GM12878 (cell line): ENCODE results near the gene EHHADH. TPM values are rescaled to one million over a fixed set of nuclear protein-coding genes. Genes with fewer than 3 reads are reported as not detected.

ENCODE experiments used
- ATAC-seq: fragments of 200-7000 bp; cut with Tn5 transposase; 3 replicates; pipeline ENCODE4 v1.9.1; 2020; ENCODE audit warnings: mild to moderate bottlenecking, moderate library complexity
- BruUV-seq: library from RNA; stranded (reverse); fragments of 400-500 nt; replicated peaks from 2 replicates; lab custom pipeline; 2021; lab: Mats Ljungman, UMichigan
- CTCF ChIA-PET: fragments of 300-600 bp; sonication (Branson Sonifier 250); formaldehyde crosslinking; extraction: SDS; loops from one replicate; lab custom pipeline; 2021; ENCODE audit warnings: inconsistent platforms; lab: Yijun Ruan, JAX
- POLR2A ChIA-PET: fragments of 350-600 bp; formaldehyde crosslinking; extraction: SDS; loops from one replicate; lab custom pipeline; 2021; ENCODE audit warnings: inconsistent platforms; lab: Charles Lee
- RAD21 ChIA-PET: fragments of 300-600 bp; sonication (Branson Sonifier 250); formaldehyde crosslinking; loops from one replicate; lab custom pipeline; 2023; ENCODE audit warnings: antibody characterized with exemption; ENCODE audit not compliant: unreplicated experiment; lab: Charles Lee
- SMC1A ChIA-PET: fragments of 300-600 bp; sonication (Branson Sonifier 250); formaldehyde crosslinking; loops from one replicate; lab custom pipeline; 2023; ENCODE audit not compliant: unreplicated experiment, uncharacterized antibody; lab: Charles Lee
- DNase-seq: peaks from one replicate; pipeline ENCODE4 v3.0.0-alpha.2; 2011; ENCODE audit warnings: low read depth, low spot score
- FAIRE-seq: peaks from 3 replicates; lab custom pipeline; 2011; peaks lifted over from hg19 to GRCh38; lab: Jason Lieb, UNC
- H2AFZ ChIP-seq: 2 replicates; pipeline ENCODE4 v1.6.0; 2011; ENCODE audit warnings: low read depth, low read length, control low read depth; ENCODE audit not compliant: control insufficient read depth
- H3K27ac ChIP-seq: 2 replicates; pipeline ENCODE4 v1.5.1; 2011; ENCODE audit warnings: control low read depth; ENCODE audit not compliant: control insufficient read depth, insufficient read depth
- H3K27me3 ChIP-seq, 2 experiments: replicated peaks in 1 of 2; 2 replicates each; pipeline versions ENCODE4 v1.6.0 to v1.6.1; 2011; ENCODE audit warnings: low read length in 1 of 2; ENCODE audit not compliant: control insufficient read depth in 2 of 2, insufficient read depth in 2 of 2
- H3K36me3 ChIP-seq, 2 experiments: 2 replicates each; pipeline ENCODE4 v1.5.1; 2011; ENCODE audit warnings: low read length in 1 of 2; ENCODE audit not compliant: control insufficient read depth in 2 of 2, insufficient read depth in 2 of 2
- H3K4me1 ChIP-seq: 2 replicates; pipeline ENCODE4 v1.6.1; 2011; ENCODE audit warnings: mild to moderate bottlenecking, low read length, moderate library complexity, mixed read lengths; ENCODE audit not compliant: control insufficient read depth, insufficient read depth
- H3K4me2 ChIP-seq: 2 replicates; pipeline ENCODE4 v1.6.0; 2011; ENCODE audit warnings: control low read depth; ENCODE audit not compliant: control insufficient read depth, insufficient read depth
- H3K4me3 ChIP-seq: fragments of 200-600 bp; sonication (generic); 2 replicates; pipeline ENCODE4 v1.5.1; 2016
- H3K79me2 ChIP-seq: 2 replicates; pipeline ENCODE4 v1.6.0; 2011; ENCODE audit warnings: low read length; ENCODE audit not compliant: control insufficient read depth, insufficient read depth
- H3K9ac ChIP-seq: 2 replicates; pipeline ENCODE4 v1.8.0; 2011; ENCODE audit warnings: low read length, control low read depth, mixed read lengths; ENCODE audit not compliant: control insufficient read depth, insufficient read depth
- H3K9me3 ChIP-seq: replicated peaks from 3 replicates; pipeline ENCODE4 v1.5.1; 2011; ENCODE audit warnings: mild to moderate bottlenecking, low read length; ENCODE audit not compliant: control insufficient read depth, insufficient read depth
- H4K20me1 ChIP-seq: 2 replicates; pipeline ENCODE4 v1.6.0; 2011; ENCODE audit not compliant: control insufficient read depth, insufficient read depth
- ASH2L ChIP-seq: fragments of 300-600, 200-600 bp; sonication (generic); IDR thresholded peaks from 2 replicates; pipeline ENCODE4 v1.6.1; 2017; ENCODE audit warnings: low read depth, mild to moderate bottlenecking, borderline replicate concordance
- KAT2A ChIP-seq: conservative IDR thresholded peaks from 2 replicates; pipeline ENCODE4 v1.6.1; 2011; ENCODE audit warnings: low read depth, low read length; ENCODE audit not compliant: control insufficient read depth
- MEF2B ChIP-seq: fragments of 450-650 bp; IDR thresholded peaks from 2 replicates; pipeline ENCODE4 v1.6.1; 2018; ENCODE audit warnings: mild to moderate bottlenecking, moderate library complexity; ENCODE audit not compliant: partially characterized antibody, poor library complexity, severe bottlenecking
- SMARCA5 ChIP-seq: fragments of 450-650 bp; IDR thresholded peaks from 2 replicates; pipeline ENCODE4 v1.6.1; 2017; ENCODE audit warnings: mild to moderate bottlenecking
- WRNIP1 ChIP-seq: IDR thresholded peaks from 2 replicates; pipeline ENCODE4 v1.6.1; 2011; ENCODE audit warnings: low read depth, low read length, improper control_type of control experiment, borderline replicate concordance
- WGBS: methylation state at CpG from one replicate; pipeline ENCODE4 v1.1.6; 2016; ENCODE audit warnings: low lambda C conversion rate; ENCODE audit not compliant: insufficient replicate concordance, insufficient coverage; ENCODE audit errors: missing lambda C conversion rate; 5-methylcytosine and 5-hydroxymethylcytosine counted together
- in situ Hi-C: fragments of 300-500 bp; cut with MboI; formaldehyde crosslinking; loops from 9 replicates; pipeline ENCODE4 v1.14.3; 2018; ENCODE audit warnings: mixed read lengths
- intact Hi-C: fragments of 100-400 bp; cut with micrococcal nuclease; formaldehyde crosslinking; loops from one replicate; pipeline ENCODE4 v1.14.2; 2022; ENCODE audit not compliant: unreplicated experiment
- polyA plus RNA-seq, 11 experiments: library from polyadenylated mRNA; depleted of rRNA in 4 of 11; unstranded in 6 of 11; stranded (reverse) in 5 of 11; fragments of >200 nt; fragmentation: Nextera tagmentation in 4 of 11; fragmentation: Illumina TruSeq in 1 of 11; extraction: Ambion mirVana in 4 of 11; extraction: Trizol in 1 of 11; gene quantifications; 1 replicate in 1 of 11; 2 replicates in 10 of 11; pipeline versions ENCODE4 v1.2.1 to v1.2.3, GENCODE V29; 2011 to 2016; ENCODE audit warnings: inconsistent platforms in 2 of 11, missing spikeins in 2 of 11, low read depth in 1 of 11
- total RNA-seq, 4 experiments: library from RNA; depleted of rRNA in 3 of 4; stranded (reverse); fragments of >200 nt in 3 of 4; fragmentation: Illumina TruSeq in 1 of 4; extraction: Trizol in 1 of 4; gene quantifications; 2 replicates each; pipeline versions ENCODE4 v1.2.1 to v1.2.3, GENCODE V29; 2013 to 2021
- TF ChIP-seq, protein P1 (sequence below): fragments of 450-650 bp; IDR thresholded peaks from 2 replicates; pipeline ENCODE4 v1.6.1; 2018; ENCODE audit warnings: mild to moderate bottlenecking, low read depth, moderate library complexity; ENCODE audit not compliant: partially characterized antibody
- TF ChIP-seq, protein P2 (sequence below): fragments of 450-650 bp; IDR thresholded peaks from 2 replicates; pipeline ENCODE4 v1.6.1; 2017; ENCODE audit warnings: low read depth, mild to moderate bottlenecking, moderate library complexity
- TF ChIP-seq, protein P3 (sequence below): fragments of 150-350 bp; IDR thresholded peaks from 2 replicates; pipeline ENCODE4 v1.6.1; 2016; ENCODE audit warnings: low read depth, low read length
- TF ChIP-seq, protein P4 (sequence below), 3 experiments: IDR thresholded peaks in 2 of 3; conservative IDR thresholded peaks in 1 of 3; 2 replicates each; pipeline ENCODE4 v1.5.1; 2011; ENCODE audit warnings: low read depth in 3 of 3, low read length in 3 of 3, mild to moderate bottlenecking in 3 of 3, control low read depth in 2 of 3, moderate library complexity in 2 of 3, inconsistent platforms in 1 of 3, mixed read lengths in 1 of 3; ENCODE audit not compliant: control insufficient read depth in 2 of 3, insufficient read depth in 1 of 3; ENCODE audit errors: extremely low read depth in 1 of 3

EHHADH gene
- total and polyA plus RNA-seq, 10 of the 15 experiments (the other 5 are each of a cell fraction or from before 2014, with no cell fraction given) = 0.96 to 8.4 (median 5.3) TPM

DNA sequence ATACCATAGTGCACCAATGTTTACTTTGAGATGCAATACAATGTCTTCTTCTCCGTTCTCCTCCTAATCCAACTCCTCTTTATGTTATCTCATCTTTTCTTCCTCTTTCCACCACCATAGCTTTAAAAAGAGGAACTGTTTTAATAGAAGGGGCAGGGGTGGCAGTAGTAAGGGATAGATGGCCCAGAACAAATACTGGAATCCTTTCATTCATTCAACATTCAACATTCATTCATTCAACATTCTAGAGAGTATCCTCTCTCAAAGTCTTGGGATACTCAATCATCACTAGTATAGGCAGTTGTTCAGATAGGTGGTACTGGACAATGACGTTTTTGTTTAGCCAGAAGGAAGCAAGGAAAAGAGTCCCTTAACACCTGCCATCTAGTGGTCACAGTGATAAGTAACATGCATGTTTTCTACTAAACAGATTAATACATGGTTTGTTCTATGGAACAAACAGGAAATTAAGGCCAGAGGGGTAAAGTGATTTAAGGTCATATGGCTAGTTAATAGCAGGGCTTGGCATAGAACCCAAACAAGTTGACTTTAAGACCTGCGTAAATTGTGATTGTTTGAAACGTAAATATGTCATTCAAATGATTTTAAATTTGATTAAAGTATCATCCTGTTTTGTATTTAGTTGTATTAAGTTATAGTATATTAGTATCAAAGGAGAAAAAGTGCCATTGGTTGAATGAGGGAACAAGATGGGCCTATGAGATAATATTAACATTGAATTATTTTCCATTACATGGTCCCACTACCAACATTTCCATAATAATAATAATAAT is 26.9 kb upstream of the EHHADH start (continued):
- TF ChIP-seq SMARCA5 (no peak), MEF2B (no peak), WRNIP1 (no peak), ASH2L (no peak), KAT2A (no peak)

DNA sequence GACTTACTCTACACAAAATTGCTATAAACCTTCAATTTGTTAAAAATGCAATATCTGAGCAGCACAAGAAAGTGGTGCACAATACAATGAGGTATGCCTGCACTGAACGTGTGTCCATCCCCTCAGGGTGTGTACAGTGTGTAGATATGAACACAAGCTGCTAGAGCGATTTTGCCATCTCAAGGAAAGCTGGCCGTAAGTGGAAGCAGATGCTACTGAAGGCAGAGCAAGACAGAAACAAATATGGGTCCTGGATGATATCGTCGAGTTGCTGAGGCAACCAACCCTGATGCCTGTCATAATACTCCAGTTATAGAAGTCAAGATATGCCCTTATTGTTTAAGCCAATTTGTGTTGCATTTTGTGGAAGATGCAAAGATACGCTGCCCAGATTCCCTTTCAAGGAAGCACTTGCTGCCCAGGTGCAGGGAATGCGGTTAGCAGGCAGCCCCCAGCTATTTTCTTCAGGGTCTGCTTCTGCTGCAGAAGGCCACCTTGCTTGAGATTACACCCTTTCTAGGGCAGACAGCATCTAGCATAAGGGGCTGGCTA is 25.8 kb upstream of the EHHADH start:
- in situ Hi-C loops = no loop called here
- intact Hi-C loops = no loop called here
- no peaks in the 10 kb centered on the region for H3K4me1 ChIP-seq
- CTCF ChIA-PET = interaction anchor here (0.8 to 5.4 kb wide), 15 partner anchors 9 to 405 kb away, joined by 3 to 42 read pairs (median 4); partner anchors contain the start of gene EHHADH
- H3K27me3 ChIP-seq = no peaks in the 10 kb centered on the region
- RAD21 ChIA-PET = interaction anchor here (2.2 kb wide), 1 partner anchor 28 kb away, joined by 11 read pairs; no protein-coding TSS in a partner anchor
- no peak overlapping the region for H3K4me3 ChIP-seq
- POLR2A ChIA-PET = no interaction called here
- no TSS peak for BruUV-seq
- H2AFZ ChIP-seq = no peak overlapping the region
- peaks cover 8% of the 10 kb centered on the region for H3K79me2 ChIP-seq
- no peaks in the 10 kb centered on the region for H3K36me3 ChIP-seq
- H3K4me2 ChIP-seq = no peak overlapping the region
- 70% methylated on average over 7 of the region's 7 CpGs for WGBS
- no peak for ATAC-seq
- SMC1A ChIA-PET = interaction anchor here (0.8 to 3.9 kb wide), 6 partner anchors 9 to 404 kb away, joined by 3 to 29 read pairs (median 3); no protein-coding TSS in a partner anchor
- no peak for FAIRE-seq
- no peak overlapping the region for H3K9ac ChIP-seq
- no peak for DNase-seq
- H3K9me3 ChIP-seq = no peaks in the 10 kb centered on the region
- no peak overlapping the region for H3K27ac ChIP-seq
- no peaks in the 10 kb centered on the region for H4K20me1 ChIP-seq
- TF ChIP-seq, protein P1, sequence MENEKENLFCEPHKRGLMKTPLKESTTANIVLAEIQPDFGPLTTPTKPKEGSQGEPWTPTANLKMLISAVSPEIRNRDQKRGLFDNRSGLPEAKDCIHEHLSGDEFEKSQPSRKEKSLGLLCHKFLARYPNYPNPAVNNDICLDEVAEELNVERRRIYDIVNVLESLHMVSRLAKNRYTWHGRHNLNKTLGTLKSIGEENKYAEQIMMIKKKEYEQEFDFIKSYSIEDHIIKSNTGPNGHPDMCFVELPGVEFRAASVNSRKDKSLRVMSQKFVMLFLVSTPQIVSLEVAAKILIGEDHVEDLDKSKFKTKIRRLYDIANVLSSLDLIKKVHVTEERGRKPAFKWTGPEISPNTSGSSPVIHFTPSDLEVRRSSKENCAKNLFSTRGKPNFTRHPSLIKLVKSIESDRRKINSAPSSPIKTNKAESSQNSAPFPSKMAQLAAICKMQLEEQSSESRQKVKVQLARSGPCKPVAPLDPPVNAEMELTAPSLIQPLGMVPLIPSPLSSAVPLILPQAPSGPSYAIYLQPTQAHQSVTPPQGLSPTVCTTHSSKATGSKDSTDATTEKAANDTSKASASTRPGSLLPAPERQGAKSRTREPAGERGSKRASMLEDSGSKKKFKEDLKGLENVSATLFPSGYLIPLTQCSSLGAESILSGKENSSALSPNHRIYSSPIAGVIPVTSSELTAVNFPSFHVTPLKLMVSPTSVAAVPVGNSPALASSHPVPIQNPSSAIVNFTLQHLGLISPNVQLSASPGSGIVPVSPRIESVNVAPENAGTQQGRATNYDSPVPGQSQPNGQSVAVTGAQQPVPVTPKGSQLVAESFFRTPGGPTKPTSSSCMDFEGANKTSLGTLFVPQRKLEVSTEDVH = no peak
- TF ChIP-seq, protein P2, sequence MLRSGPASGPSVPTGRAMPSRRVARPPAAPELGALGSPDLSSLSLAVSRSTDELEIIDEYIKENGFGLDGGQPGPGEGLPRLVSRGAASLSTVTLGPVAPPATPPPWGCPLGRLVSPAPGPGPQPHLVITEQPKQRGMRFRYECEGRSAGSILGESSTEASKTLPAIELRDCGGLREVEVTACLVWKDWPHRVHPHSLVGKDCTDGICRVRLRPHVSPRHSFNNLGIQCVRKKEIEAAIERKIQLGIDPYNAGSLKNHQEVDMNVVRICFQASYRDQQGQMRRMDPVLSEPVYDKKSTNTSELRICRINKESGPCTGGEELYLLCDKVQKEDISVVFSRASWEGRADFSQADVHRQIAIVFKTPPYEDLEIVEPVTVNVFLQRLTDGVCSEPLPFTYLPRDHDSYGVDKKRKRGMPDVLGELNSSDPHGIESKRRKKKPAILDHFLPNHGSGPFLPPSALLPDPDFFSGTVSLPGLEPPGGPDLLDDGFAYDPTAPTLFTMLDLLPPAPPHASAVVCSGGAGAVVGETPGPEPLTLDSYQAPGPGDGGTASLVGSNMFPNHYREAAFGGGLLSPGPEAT = no peak
- TF ChIP-seq, protein P3, sequence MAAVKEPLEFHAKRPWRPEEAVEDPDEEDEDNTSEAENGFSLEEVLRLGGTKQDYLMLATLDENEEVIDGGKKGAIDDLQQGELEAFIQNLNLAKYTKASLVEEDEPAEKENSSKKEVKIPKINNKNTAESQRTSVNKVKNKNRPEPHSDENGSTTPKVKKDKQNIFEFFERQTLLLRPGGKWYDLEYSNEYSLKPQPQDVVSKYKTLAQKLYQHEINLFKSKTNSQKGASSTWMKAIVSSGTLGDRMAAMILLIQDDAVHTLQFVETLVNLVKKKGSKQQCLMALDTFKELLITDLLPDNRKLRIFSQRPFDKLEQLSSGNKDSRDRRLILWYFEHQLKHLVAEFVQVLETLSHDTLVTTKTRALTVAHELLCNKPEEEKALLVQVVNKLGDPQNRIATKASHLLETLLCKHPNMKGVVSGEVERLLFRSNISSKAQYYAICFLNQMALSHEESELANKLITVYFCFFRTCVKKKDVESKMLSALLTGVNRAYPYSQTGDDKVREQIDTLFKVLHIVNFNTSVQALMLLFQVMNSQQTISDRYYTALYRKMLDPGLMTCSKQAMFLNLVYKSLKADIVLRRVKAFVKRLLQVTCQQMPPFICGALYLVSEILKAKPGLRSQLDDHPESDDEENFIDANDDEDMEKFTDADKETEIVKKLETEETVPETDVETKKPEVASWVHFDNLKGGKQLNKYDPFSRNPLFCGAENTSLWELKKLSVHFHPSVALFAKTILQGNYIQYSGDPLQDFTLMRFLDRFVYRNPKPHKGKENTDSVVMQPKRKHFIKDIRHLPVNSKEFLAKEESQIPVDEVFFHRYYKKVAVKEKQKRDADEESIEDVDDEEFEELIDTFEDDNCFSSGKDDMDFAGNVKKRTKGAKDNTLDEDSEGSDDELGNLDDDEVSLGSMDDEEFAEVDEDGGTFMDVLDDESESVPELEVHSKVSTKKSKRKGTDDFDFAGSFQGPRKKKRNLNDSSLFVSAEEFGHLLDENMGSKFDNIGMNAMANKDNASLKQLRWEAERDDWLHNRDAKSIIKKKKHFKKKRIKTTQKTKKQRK = no peak
- TF ChIP-seq, protein P4, sequence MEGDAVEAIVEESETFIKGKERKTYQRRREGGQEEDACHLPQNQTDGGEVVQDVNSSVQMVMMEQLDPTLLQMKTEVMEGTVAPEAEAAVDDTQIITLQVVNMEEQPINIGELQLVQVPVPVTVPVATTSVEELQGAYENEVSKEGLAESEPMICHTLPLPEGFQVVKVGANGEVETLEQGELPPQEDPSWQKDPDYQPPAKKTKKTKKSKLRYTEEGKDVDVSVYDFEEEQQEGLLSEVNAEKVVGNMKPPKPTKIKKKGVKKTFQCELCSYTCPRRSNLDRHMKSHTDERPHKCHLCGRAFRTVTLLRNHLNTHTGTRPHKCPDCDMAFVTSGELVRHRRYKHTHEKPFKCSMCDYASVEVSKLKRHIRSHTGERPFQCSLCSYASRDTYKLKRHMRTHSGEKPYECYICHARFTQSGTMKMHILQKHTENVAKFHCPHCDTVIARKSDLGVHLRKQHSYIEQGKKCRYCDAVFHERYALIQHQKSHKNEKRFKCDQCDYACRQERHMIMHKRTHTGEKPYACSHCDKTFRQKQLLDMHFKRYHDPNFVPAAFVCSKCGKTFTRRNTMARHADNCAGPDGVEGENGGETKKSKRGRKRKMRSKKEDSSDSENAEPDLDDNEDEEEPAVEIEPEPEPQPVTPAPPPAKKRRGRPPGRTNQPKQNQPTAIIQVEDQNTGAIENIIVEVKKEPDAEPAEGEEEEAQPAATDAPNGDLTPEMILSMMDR (IDR thresholded peaks at IDR 0.05 in 2 of 3, conservative IDR thresholded peaks at IDR 0.05 in 1 of 3; ENCODE audit: control insufficient read depth in 2 of 3, extremely low read depth in 1 of 3, insufficient read depth in 1 of 3, low read depth in 3 of 3, low read length in 3 of 3) = no peak
